GM19324 (cell line): ENCODE measurements around the gene ARID2.

ENCODE experiments used
- ATAC-seq: cut with Tn5 transposase; IDR thresholded peaks from one replicate; pipeline ENCODE4 v1.9.1; 2021; ENCODE audit warnings: mild to moderate bottlenecking, moderate library complexity; ENCODE audit not compliant: unreplicated experiment, low FRiP score

ARID2 gene

GRCh38 chr12:45915405-45915804 lies 185.9 kb downstream of the ARID2 start:
- no peak for ATAC-seq

GRCh38 chr12:45918818-45919217 lies 189.3 kb downstream of the ARID2 start:
- ATAC-seq: no peak

GRCh38 chr12:45928309-45928708 lies 198.8 kb downstream of the ARID2 start:
- no peak for ATAC-seq

DNA sequence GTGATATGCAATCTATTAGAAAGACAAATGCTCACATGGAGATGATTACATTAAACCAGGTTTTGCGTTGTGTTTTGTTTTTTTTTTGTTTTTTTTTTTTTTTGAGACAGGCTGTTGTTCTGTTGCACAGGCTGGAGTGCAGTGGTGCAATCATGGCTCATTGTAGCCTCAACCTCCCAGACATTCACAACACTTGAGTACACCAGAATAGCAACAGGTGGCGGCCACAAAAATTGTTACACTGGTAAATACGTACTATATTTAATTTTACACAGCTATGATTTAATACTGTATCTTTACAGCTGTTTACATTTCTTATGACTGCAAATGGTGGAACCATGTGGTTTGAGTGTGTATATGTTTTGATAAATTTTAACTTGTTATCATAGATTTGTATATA lies 200.9 kb downstream of the ARID2 start:
- ATAC-seq: no peak

- ATAC-seq: no peak
These were observed 204.0 kb downstream of the ARID2 start for GRCh38 chr12:45933504-45933903.

DNA sequence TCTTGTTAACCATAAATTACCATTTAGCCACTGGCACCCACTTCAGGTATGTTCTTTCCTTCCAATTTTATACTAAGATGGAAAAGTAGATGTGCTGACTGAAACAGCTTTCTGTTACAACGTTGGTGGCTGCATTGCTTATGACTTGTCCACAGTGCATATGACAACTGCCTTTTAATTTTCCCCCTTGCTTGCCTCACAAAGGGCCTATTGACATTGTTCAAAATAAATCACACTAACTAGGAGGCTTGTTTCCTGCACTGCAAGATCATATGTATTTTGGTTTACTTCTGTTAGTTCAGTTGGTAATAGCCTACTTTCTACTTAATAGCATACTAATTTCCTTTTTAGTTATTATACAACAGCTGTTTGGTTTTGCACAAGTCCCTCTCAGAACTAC lies 205.4 kb downstream of the ARID2 start:
- ATAC-seq: no peak

- ATAC-seq: no peak
These were observed 209.1 kb downstream of the ARID2 start for GRCh38 chr12:45938566-45938965.

DNA sequence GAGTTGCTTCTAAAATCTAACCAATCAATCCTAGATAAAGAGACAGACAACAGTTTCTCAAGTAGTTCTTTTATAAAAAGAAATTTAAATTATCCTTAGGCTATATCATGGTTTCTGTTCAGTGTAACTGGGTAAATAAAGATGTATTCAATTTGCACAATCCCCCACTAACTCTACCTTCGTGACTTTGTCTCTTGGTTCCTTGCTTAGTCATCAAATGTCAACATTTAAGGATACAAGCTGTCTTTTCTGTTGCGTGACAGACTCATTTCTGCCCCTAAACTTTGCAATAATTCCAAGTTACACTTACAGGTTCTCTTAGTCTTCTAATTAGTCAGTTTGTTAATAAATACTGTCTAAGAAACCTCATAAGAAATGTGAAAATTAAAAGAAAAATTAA lies 210.3 kb downstream of the ARID2 start:
- ATAC-seq: no peak

GRCh38 chr12:45944771-45945170 lies 215.3 kb downstream of the ARID2 start:
- ATAC-seq: no peak

DNA sequence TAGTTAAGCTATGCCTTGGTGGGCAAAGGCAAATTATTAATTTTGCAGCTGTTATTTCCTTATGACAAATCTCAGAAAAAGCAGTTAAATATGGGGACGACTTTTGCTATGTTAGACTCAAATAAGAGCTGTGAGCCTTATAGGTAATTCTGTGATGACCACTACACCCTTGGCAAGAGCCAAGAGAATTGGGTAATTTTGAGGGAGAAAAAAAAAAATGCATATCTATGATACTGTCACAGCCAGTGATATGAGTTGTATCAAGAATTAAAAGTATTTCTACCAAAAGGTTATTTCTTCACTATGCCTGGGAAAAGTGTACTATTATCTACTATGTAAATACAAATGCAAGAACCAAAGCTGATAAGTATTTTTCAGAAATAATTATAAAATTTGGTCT lies 216.9 kb downstream of the ARID2 start:
- ATAC-seq: no peak

GRCh38 chr12:45948546-45948945 lies 219.0 kb downstream of the ARID2 start:
- ATAC-seq: no peak
